Hematopoietic multipotent progenitor cell (in vitro differentiated cells): ENCODE data around the gene UBE2U. TPM values are rescaled to one million over a fixed set of nuclear protein-coding genes. Genes with fewer than 3 reads are reported as not detected.

Experiments used
- DNase-seq, 3 donors: peaks; one replicate each; pipeline ENCODE4 v3.0.0-alpha.2; 2011 to 2015; ENCODE audit warnings: low read depth in 2 of 3, low spot score in 2 of 3
- total RNA-seq: library from RNA; depleted of rRNA; stranded (reverse); fragments of >200 nt; gene quantifications from one replicate; pipeline ENCODE4 v1.2.3, GENCODE V29; 2012

UBE2U gene
- total RNA-seq, result not detected

- no peak for DNase-seq
These were observed at the start of gene UBE2U for GRCh38 chr1:64203420-64203819. Gene UBE2U, plus strand, starts transcription at chr1:64203623. Its CDS starts 428 bp downstream, at chr1:64204051.

- no peak for DNase-seq
These were observed 48.1 kb upstream of the UBE2U start for GRCh38 chr1:64155278-64155677.

- no peak for DNase-seq
These were observed 42.0 kb upstream of the UBE2U start for GRCh38 chr1:64161357-64161941.

- DNase-seq, result no peak
These were observed 41.3 kb upstream of the UBE2U start for GRCh38 chr1:64162151-64162550.

GRCh38 chr1:64162804-64163203 is 40.6 kb upstream of the UBE2U start:
- no peak for DNase-seq

- DNase-seq, result no peak
These were observed 40.0 kb upstream of the UBE2U start for GRCh38 chr1:64163431-64163830.

GRCh38 chr1:64163970-64164369 is 39.5 kb upstream of the UBE2U start:
- DNase-seq, result no peak

DNA sequence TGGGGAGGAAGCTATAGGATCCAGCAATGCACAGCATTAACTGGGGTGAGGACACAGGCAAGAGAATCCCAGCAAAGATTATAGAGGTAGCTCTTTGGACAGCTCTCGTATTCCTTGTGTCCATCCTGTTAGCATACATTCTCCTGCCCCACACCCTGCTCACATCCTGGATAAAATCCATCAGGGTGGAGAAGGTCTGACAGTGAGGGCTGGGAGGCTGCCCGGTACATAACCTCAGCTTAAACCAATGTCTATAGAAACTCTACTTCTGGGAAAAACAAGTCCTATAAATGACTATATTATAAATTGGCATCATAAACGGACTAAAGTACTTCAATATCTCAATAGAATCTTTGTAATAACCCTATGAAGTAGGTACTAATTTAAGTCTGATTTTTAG is 36.8 kb upstream of the UBE2U start:
- no peak for DNase-seq

DNA sequence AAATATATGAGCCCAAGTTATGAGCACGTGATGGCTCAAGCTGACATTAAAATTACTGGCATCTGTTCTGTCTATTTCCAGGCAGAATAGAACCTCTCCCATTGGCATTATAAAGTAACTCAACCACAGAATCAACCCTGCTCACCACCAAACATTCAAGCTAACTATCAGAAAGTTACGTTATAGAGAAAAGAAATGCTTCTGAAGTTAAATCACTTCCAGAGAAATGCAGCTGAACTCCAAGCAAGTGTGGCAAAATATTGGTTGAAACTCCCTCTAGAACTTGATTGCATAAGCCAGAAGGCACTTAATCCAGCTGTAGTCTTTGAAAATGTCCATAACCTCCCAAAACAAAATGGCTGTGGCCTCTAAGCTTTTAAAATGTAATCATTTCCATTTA is 36.2 kb upstream of the UBE2U start:
- DNase-seq, result no peak

GRCh38 chr1:64171246-64171645 is 32.2 kb upstream of the UBE2U start:
- DNase-seq, result no peak

DNA sequence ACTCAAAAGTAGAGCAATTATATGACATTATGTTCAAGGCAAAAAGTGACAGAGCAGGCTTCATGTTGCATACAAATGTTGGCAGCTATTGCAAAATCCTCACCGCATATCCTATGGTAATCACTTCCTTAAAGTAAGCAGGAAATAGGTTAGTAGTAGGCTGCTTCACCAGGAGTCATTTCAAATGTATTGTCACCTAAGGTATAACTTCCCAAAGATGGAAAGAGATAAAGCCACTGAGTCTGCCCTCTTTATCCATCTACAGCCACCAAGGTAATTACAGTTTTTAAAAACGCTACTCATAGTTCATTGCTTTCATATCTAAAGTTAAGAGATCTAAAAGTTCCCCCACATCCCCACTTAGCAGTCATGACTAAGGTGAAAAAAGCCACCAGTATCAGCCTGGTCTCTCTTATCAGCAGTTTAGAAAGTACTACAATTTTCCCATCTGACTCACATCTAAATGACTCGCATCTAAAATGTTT is 31.6 kb upstream of the UBE2U start:
- DNase-seq, result peak in 2 of 3 donors; percentile 22 to 55

DNA sequence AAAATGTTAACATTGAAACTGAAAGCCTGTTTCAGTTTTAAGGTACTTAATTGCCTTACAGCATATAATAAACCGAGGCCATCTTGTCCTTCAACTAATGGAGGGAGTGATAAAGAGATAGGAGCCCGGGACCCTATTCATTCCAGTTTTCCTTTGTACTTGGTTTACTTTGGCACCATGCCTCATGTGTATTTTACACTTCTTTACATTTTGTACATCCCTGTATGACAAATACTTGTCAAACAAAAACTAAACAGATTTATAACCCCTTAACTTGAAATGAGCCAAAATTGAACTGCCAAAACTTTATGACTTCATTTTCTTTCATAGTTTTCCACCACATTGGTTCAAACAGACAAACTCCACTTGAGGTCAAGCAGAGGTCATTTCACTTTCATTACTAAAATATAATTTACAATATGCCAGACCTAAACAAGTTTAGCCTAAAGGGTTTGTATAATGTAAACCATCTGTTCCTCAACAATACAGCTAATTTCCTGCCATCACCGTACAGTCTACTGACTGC is 30.9 kb upstream of the UBE2U start:
- DNase-seq, result no peak

DNA sequence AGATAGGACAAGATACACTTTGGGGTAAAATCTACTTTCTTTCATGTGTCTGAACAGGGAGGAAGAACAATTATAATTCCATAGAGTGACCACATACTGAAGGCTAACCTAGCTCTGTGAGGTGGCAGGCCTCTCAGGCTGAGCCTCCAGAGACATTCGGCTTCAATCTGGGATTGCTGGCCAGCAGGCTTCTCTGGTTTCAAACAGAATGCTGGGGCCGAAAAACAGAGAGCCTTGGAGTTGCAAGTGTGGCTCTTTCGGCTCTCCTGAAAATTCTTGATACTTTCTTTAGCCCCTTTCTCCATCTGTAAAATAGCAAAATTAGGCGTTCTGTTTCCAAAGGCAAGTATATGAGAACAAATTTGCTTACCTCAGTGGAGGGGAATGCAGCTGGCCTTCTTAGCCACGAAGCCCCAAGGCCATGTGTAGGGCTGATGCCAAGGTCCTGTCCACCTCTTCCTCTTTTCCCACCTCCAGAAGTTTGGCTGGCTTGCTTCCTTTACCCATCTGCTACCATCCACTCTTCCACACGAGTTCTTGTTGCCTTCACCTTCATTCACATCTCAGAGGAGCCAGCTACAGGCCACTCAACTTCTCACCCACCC is 30.0 kb upstream of the UBE2U start:
- no peak for DNase-seq

DNA sequence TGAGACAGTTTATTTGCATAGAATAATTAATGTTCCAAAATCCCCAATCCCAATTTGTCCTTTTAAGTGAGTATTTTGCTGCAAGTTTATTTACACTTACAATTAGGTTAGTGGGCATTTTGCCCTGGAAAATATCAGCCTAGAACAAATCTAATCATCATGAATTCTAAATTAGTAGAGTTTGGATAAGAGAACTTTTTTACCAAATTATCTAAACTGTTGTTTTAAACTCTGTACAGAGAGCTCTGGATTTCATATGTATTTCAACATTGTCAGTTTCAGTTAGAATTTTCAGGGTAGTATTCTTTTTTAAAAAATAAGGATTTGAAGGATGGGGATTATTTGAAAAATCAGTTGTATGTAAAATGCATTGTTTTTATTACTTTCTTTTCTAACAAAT is 27.8 kb upstream of the UBE2U start:
- DNase-seq, result no peak

DNA sequence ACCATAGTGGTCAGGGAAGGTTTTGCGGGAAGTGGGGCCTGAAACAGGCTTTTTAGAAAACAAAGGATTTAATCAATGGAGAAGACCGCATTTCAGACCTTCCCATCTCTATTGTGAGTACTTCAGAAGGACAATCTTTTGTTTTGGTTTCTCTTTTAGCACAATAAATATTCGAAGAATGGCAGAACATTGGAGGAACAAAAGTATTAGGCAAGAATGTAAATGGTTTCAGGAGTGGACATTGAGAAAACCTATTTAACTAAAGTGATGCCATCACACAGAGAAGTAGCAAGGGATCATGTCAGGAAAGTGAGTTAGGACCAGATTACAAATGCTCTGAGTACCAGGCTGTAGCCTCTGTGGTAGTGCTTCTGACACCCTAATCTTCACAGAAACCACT is 26.8 kb upstream of the UBE2U start:
- DNase-seq, result no peak

DNA sequence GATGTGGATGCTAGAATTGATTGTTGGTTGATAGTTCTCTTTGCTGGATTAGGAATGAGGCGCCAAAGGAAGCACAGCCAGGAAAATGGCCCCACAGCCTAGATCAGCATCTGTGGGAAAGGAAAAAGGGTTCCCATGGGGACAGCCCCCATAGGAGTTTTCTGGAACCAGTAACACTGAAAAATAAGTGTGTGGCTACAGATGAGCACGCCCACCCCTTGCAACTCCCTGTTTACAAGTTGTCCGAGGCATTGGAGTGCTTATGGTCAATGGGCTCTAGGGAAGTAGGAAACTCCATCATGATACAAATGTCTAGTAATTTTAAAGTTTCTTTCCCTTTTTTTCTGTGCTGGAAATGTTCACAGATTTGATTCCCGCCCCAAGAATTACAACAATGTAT is 23.8 kb upstream of the UBE2U start:
- no peak for DNase-seq

DNA sequence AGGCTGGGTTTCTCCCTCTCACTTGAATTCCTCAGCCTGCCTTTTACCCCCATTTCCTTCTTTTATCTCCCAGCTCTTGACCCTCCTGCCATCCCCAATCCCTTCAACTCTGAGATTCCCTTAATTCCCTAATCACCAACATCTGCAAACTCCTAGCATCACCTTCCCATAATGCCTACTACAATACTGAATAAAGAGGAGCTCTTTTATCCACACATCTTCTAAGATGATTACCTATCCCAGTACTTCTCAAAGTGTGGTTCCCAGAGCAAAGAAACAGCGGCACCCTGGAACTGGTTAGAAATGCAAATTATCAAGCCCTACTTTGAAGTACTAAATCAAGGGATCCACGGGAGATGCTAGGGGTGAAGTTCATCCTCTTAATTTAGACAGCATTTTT is 21.2 kb upstream of the UBE2U start:
- DNase-seq, result no peak

- DNase-seq, result peak in 1 of 3 donors; percentile 17
These were observed 19.9 kb upstream of the UBE2U start for GRCh38 chr1:64183395-64184002.

- no peak for DNase-seq
These were observed 19.4 kb upstream of the UBE2U start for GRCh38 chr1:64184003-64184440.

GRCh38 chr1:64186138-64186897 is 17.1 kb upstream of the UBE2U start:
- no peak for DNase-seq

- no peak for DNase-seq
These were observed 16.5 kb upstream of the UBE2U start for GRCh38 chr1:64186898-64187280.
